HepG2 (cell line): ENCODE results near the gene NFS1. TPM values are rescaled to one million over a fixed set of nuclear protein-coding genes. Genes with fewer than 3 reads are reported as not detected.

Experiments used
- AGO1 ChIP-seq: fragments of 200-400 bp; formaldehyde crosslinking; IDR thresholded peaks from 2 replicates; pipeline ENCODE4 v1.6.1; 2017; ENCODE audit warnings: mild to moderate bottlenecking, low read depth, low read length, moderate library complexity; ENCODE audit not compliant: poor library complexity, severe bottlenecking
- AHR ChIP-seq: IDR thresholded peaks from 2 replicates; pipeline ENCODE4 v1.6.1; 2018; ENCODE audit warnings: missing genetic modification reagents, missing compliant biosample characterization
- CCDC6 ChIP-seq: sonication (generic); formaldehyde crosslinking; IDR thresholded peaks from 2 replicates; pipeline ENCODE4 v1.8.1; 2022; ENCODE audit warnings: mild to moderate bottlenecking, missing genetic modification reagents, moderate library complexity
- DMAP1 ChIP-seq: IDR thresholded peaks from 2 replicates; pipeline ENCODE4 v1.6.1; 2016
- E2F1 ChIP-seq: sonication (generic); formaldehyde crosslinking; IDR thresholded peaks from 2 replicates; pipeline ENCODE4 v1.5.0; 2020; ENCODE audit warnings: missing genetic modification reagents
- GZF1 ChIP-seq: sonication (generic); formaldehyde crosslinking; IDR thresholded peaks from 2 replicates; pipeline ENCODE4 v1.5.1; 2020; ENCODE audit warnings: mild to moderate bottlenecking, missing genetic modification reagents
- HDAC1 ChIP-seq: sonication (generic); formaldehyde crosslinking; IDR thresholded peaks from 2 replicates; pipeline ENCODE4 v1.5.1; 2020; ENCODE audit warnings: mild to moderate bottlenecking, missing genetic modification reagents
- HOXA3 ChIP-seq: sonication (generic); formaldehyde crosslinking; IDR thresholded peaks from 2 replicates; pipeline ENCODE4 v1.5.0; 2020; ENCODE audit warnings: missing genetic modification reagents
- IRF2 ChIP-seq: IDR thresholded peaks from 2 replicates; pipeline ENCODE4 v1.6.1; 2018; ENCODE audit warnings: missing genetic modification reagents, missing compliant biosample characterization
- MAZ ChIP-seq, 2 experiments: sonication (generic) in 1 of 2; formaldehyde crosslinking in 1 of 2; IDR thresholded peaks; 2 replicates each; pipeline versions ENCODE4 v1.5.0 to v1.6.1; 2012 to 2020; ENCODE audit warnings: low read depth in 2 of 2, mild to moderate bottlenecking in 2 of 2, borderline replicate concordance in 1 of 2, improper control_type of control experiment in 1 of 2, low read length in 1 of 2, missing genetic modification reagents in 1 of 2, moderate library complexity in 1 of 2
- MTF2 ChIP-seq: sonication (generic); formaldehyde crosslinking; IDR thresholded peaks from 2 replicates; pipeline ENCODE4 v1.5.0; 2020; ENCODE audit warnings: missing genetic modification reagents, borderline replicate concordance
- NR2F2 ChIP-seq: IDR thresholded peaks from 2 replicates; pipeline ENCODE4 v1.6.1; 2012; ENCODE audit warnings: low read depth, inconsistent platforms, borderline replicate concordance
- PRMT3 ChIP-seq: sonication (generic); formaldehyde crosslinking; IDR thresholded peaks from 2 replicates; pipeline ENCODE4 v1.8.1; 2022; ENCODE audit warnings: low read depth, mild to moderate bottlenecking, moderate library complexity, missing genetic modification reagents, borderline replicate concordance
- RARA ChIP-seq: IDR thresholded peaks from 2 replicates; pipeline ENCODE4 v1.6.1; 2016; ENCODE audit warnings: missing genetic modification reagents, missing compliant biosample characterization
- RXRA ChIP-seq: sonication (generic); formaldehyde crosslinking; IDR thresholded peaks from 2 replicates; pipeline ENCODE4 v1.5.1; 2020; ENCODE audit warnings: missing genetic modification reagents
- SALL1 ChIP-seq: sonication (generic); formaldehyde crosslinking; IDR thresholded peaks from 2 replicates; pipeline ENCODE4 v1.8.0; 2022; ENCODE audit warnings: mild to moderate bottlenecking, missing genetic modification reagents
- TFDP1 ChIP-seq: IDR thresholded peaks from 2 replicates; pipeline ENCODE4 v1.6.1; 2016; ENCODE audit warnings: missing compliant biosample characterization, missing genetic modification reagents, borderline replicate concordance
- ZBTB20 ChIP-seq: sonication (generic); formaldehyde crosslinking; IDR thresholded peaks from 2 replicates; pipeline ENCODE4 v1.8.1; 2023; ENCODE audit warnings: missing genetic modification reagents, low read depth, mild to moderate bottlenecking, borderline replicate concordance
- ZKSCAN1 ChIP-seq: fragments of 150-350 bp; IDR thresholded peaks from 2 replicates; pipeline ENCODE4 v1.6.1; 2014; ENCODE audit warnings: low read length
- ZNF205 ChIP-seq: IDR thresholded peaks from 2 replicates; pipeline ENCODE4 v1.6.1; 2018; ENCODE audit warnings: missing biosample characterization, missing genetic modification reagents
- ZNF275 ChIP-seq: sonication (generic); formaldehyde crosslinking; IDR thresholded peaks from 2 replicates; pipeline ENCODE4 v1.8.0; 2022; ENCODE audit warnings: missing genetic modification reagents, mild to moderate bottlenecking, inconsistent platforms, borderline replicate concordance
- ZNF503 ChIP-seq: sonication (generic); formaldehyde crosslinking; IDR thresholded peaks from 2 replicates; pipeline ENCODE4 v1.4.0; 2020; ENCODE audit warnings: missing genetic modification reagents
- ZNF556 ChIP-seq: sonication (generic); formaldehyde crosslinking; IDR thresholded peaks from 2 replicates; pipeline ENCODE4 v1.4.0; 2020; ENCODE audit warnings: mild to moderate bottlenecking, missing genetic modification reagents, borderline replicate concordance
- ZNF589 ChIP-seq: sonication (generic); formaldehyde crosslinking; conservative IDR thresholded peaks from 2 replicates; pipeline ENCODE4 v1.8.0; 2022; ENCODE audit warnings: mild to moderate bottlenecking, moderate library complexity, missing genetic modification reagents
- polyA plus RNA-seq, 8 experiments: library from polyadenylated mRNA; depleted of rRNA in 3 of 8; stranded (reverse) in 7 of 8; unstranded in 1 of 8; fragments of >200 nt; fragmentation: Illumina TruSeq in 4 of 8; extraction: Trizol in 4 of 8; gene quantifications; 2 replicates each; pipeline versions ENCODE4 v1.2.1 to v1.2.3, GENCODE V29; 2011 to 2016; ENCODE audit warnings: low read depth in 4 of 8, missing spikeins in 1 of 8, mixed read lengths in 1 of 8; ENCODE audit not compliant: insufficient read depth in 1 of 8
- total RNA-seq, 5 experiments: library from RNA; depleted of rRNA; stranded (reverse); fragments of >200 nt; fragmentation: Illumina TruSeq; extraction: Trizol; gene quantifications; 2 replicates each; pipeline ENCODE4 v1.2.3, GENCODE V29; 2016; ENCODE audit warnings: low read depth in 1 of 5

NFS1 gene
- total and polyA plus RNA-seq, 2 of the 13 experiments (the other 11 are each of a cell fraction or from before 2014, with no cell fraction given) = 65.9 to 88.1 TPM

GRCh38 chr20:35618263-35619131, 80.7 kb downstream of the NFS1 start (continued):
- TF ChIP-seq GZF1 (CRISPR knock-in tag) = peak; percentile 69; the same call in 1 of the 2 replicates
- peak; percentile 50; the same call in 1 of the 2 replicates for TF ChIP-seq SALL1 (CRISPR knock-in tag)
- no peak for TF ChIP-seq ZNF503 (CRISPR knock-in tag)
- TF ChIP-seq PRMT3 (CRISPR knock-in tag) = 0 out of 2 replicates have a peak, but pooled peaks have one; percentile 1
- TF ChIP-seq HDAC1 = peak; percentile 59; the same call in 1 of the 2 replicates
- 0 out of 2 replicates have a peak, but pooled peaks have one; percentile 41 for TF ChIP-seq ZNF275
- no peak for TF ChIP-seq CCDC6 (CRISPR knock-in tag)
- TF ChIP-seq RXRA (CRISPR knock-in tag) = peak; percentile 12; the same call in 1 of the 2 replicates
- TF ChIP-seq ZNF589 (CRISPR knock-in tag) = no peak
- TF ChIP-seq NR2F2 = 0 out of 2 replicates have a peak, but pooled peaks have one; percentile 38
- no peak for TF ChIP-seq IRF2 (CRISPR knock-in tag)
- 0 out of 2 replicates have a peak, but pooled peaks have one; percentile 10 for TF ChIP-seq TFDP1 (CRISPR knock-in tag)
- no peak for TF ChIP-seq ZKSCAN1
- TF ChIP-seq MTF2 (CRISPR knock-in tag) = no peak
- no peak for TF ChIP-seq ZNF556 (CRISPR knock-in tag)
- TF ChIP-seq ZNF205 (CRISPR knock-in tag) = no peak
- no peak for TF ChIP-seq RARA (CRISPR knock-in tag)
- no peak for TF ChIP-seq HOXA3 (CRISPR knock-in tag)
- TF ChIP-seq DMAP1 (CRISPR knock-in tag) = no peak
- no peak for TF ChIP-seq MAZ (IDR thresholded peaks at IDR 0.05; ENCODE audit: borderline replicate concordance, low read depth, low read length)
- TF ChIP-seq MAZ (CRISPR knock-in tag; IDR thresholded peaks at IDR 0.05; ENCODE audit: low read depth) = 0 out of 2 replicates have a peak, but pooled peaks have one; percentile 24
- TF ChIP-seq E2F1 = no peak
- peak; percentile 12; the same call in 1 of the 2 replicates for TF ChIP-seq AHR (CRISPR knock-in tag)
- TF ChIP-seq AGO1 = peak; percentile 93
- peak; percentile 72 for TF ChIP-seq ZBTB20 (CRISPR knock-in tag)
